ENCODE results near the gene ARID1A. TPM values are rescaled to one million over a fixed set of nuclear protein-coding genes. Genes with fewer than 3 reads are reported as not detected.

Gene ARID1A
- total and polyA plus RNA-seq, 9 of the 15 experiments (the other 6 are each of a cell fraction or from before 2014, with no cell fraction given): 8.3 to 88.3 (median 22.5) TPM

- TF ChIP-seq ZBTB43 (CRISPR knock-in tag; IDR thresholded peaks at IDR 0.05) (0 out of 2 replicates have a peak, but pooled peaks have one; percentile 17), ATF7 (IDR thresholded peaks at IDR 0.05) (peak; percentile 73; the same call in 1 of the 2 replicates), CREM (IDR thresholded peaks at IDR 0.05; ENCODE audit: low read depth) (no peak), NFIC (IDR thresholded peaks at IDR 0.05) (peak; percentile 98), CBX1 (IDR thresholded peaks at IDR 0.05; ENCODE audit: low read depth) (no peak), HDGF (IDR thresholded peaks at IDR 0.05) (peak; percentile 69; the same call in 1 of the 2 replicates), ZFP30 (CRISPR knock-in tag; IDR thresholded peaks at IDR 0.05; ENCODE audit: borderline replicate concordance) (no peak), ERF (CRISPR knock-in tag; IDR thresholded peaks at IDR 0.05) (no peak), LCOR (CRISPR knock-in tag; IDR thresholded peaks at IDR 0.05) (peak; percentile 99), ZNF584 (CRISPR knock-in tag; IDR thresholded peaks at IDR 0.05; ENCODE audit: low read depth) (0 out of 2 replicates have a peak, but pooled peaks have one; percentile 11), SIRT6 (IDR thresholded peaks at IDR 0.05; ENCODE audit: low read depth, low read length) (no peak), GMEB1 (CRISPR knock-in tag; IDR thresholded peaks at IDR 0.05) (no peak), ZNF696 (CRISPR knock-in tag; conservative IDR thresholded peaks at IDR 0.05) (no peak), SIN3B (IDR thresholded peaks at IDR 0.05; ENCODE audit: low read depth) (no peak), CEBPG (CRISPR knock-in tag; IDR thresholded peaks at IDR 0.05) (no peak), CEBPG (tag; conservative IDR thresholded peaks at IDR 0.05 in 1 of 2, IDR thresholded peaks at IDR 0.05 in 1 of 2) (no peak), ZNF384 (IDR thresholded peaks at IDR 0.05; ENCODE audit: low read depth, low read length) (no peak), MTA3 (IDR thresholded peaks at IDR 0.05; ENCODE audit: borderline replicate concordance) (0 out of 2 replicates have a peak, but pooled peaks have one; percentile 73), MEF2A (IDR thresholded peaks at IDR 0.05; ENCODE audit: control insufficient read depth, low read depth, low read length) (no peak), FOXJ2 (tag; IDR thresholded peaks at IDR 0.05) (no peak; the same call in 1 of the 2 replicates), NCOA2 (IDR thresholded peaks at IDR 0.05; ENCODE audit: partially characterized antibody in 2 of 2) (no peak), HMG20A (CRISPR knock-in tag; conservative IDR thresholded peaks at IDR 0.05) (no peak), HIVEP1 (CRISPR knock-in tag; IDR thresholded peaks at IDR 0.05) (no peak), ZNF280B (CRISPR knock-in tag; IDR thresholded peaks at IDR 0.05) (no peak), ZNF12 (CRISPR knock-in tag; IDR thresholded peaks at IDR 0.05) (no peak), TBL1XR1 (IDR thresholded peaks at IDR 0.05; ENCODE audit: low read length in 2 of 2) (peak; percentile 45 to 74; a peak in 1 of 4 replicates)
These were observed 88.4 kb downstream of the ARID1A start (continued) for GRCh38 chr1:26784023-26784871.

Measured in K562 (cell line).